PFSK-1 (cell line): Measurements from ENCODE around the gene HOXD11.

Experiments
- FOXP2 ChIP-seq: optimal IDR thresholded peaks from 2 replicates; pipeline ENCODE3; 2011; ENCODE audit warnings: borderline replicate concordance, control low read depth, inconsistent platforms; ENCODE audit not compliant: insufficient read depth; ENCODE audit errors: extremely low read length, extremely low read depth
- POLR2AphosphoS5 ChIP-seq: IDR thresholded peaks from 2 replicates; pipeline ENCODE4 v1.6.1; 2012; ENCODE audit warnings: low read depth, mild to moderate bottlenecking, control low read depth, low read length, moderate library complexity
- SIN3A ChIP-seq: IDR thresholded peaks from 2 replicates; pipeline ENCODE4 v1.6.1; 2012; ENCODE audit warnings: mild to moderate bottlenecking, low read length, moderate library complexity, borderline replicate concordance; ENCODE audit not compliant: insufficient read depth
- TAF1 ChIP-seq: IDR thresholded peaks from 2 replicates; pipeline ENCODE4 v1.6.1; 2012; ENCODE audit warnings: low read length, control low read depth, borderline replicate concordance; ENCODE audit not compliant: insufficient read depth
- TF ChIP-seq, protein P1 (sequence below), 2 experiments: IDR thresholded peaks; 2 replicates each; pipeline versions ENCODE4 v1.6.1 to v1.8.0; 2011 to 2012; ENCODE audit warnings: low read depth in 2 of 2, low read length in 2 of 2, control low read depth in 1 of 2, inconsistent platforms in 1 of 2, mild to moderate bottlenecking in 1 of 2, moderate library complexity in 1 of 2; ENCODE audit not compliant: insufficient read depth in 1 of 2

HOXD11 gene

DNA sequence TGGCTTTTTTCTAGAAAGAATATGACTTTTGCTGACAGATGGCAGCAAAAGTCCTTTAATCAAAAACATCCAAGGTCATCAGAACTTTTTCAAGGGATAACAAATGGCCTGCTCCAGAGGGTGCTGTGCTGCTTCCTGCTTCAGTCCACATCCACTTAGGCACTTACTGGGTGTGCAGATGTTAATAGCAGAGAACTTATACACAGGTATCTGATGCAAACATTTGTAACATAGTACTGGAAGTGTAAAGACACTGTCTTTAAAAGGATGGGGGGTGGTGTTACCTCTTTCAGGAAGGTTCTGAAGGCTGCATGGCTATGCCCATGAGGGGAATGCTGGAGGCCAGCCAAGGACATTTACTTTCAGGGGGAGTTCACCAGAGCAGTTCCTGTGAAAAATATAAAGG lies 28.0 kb downstream of the HOXD11 start:
- TF ChIP-seq FOXP2 (no peak), SIN3A (no peak), TAF1 (no peak), POLR2AphosphoS5 (no peak)
- TF ChIP-seq, protein P1, sequence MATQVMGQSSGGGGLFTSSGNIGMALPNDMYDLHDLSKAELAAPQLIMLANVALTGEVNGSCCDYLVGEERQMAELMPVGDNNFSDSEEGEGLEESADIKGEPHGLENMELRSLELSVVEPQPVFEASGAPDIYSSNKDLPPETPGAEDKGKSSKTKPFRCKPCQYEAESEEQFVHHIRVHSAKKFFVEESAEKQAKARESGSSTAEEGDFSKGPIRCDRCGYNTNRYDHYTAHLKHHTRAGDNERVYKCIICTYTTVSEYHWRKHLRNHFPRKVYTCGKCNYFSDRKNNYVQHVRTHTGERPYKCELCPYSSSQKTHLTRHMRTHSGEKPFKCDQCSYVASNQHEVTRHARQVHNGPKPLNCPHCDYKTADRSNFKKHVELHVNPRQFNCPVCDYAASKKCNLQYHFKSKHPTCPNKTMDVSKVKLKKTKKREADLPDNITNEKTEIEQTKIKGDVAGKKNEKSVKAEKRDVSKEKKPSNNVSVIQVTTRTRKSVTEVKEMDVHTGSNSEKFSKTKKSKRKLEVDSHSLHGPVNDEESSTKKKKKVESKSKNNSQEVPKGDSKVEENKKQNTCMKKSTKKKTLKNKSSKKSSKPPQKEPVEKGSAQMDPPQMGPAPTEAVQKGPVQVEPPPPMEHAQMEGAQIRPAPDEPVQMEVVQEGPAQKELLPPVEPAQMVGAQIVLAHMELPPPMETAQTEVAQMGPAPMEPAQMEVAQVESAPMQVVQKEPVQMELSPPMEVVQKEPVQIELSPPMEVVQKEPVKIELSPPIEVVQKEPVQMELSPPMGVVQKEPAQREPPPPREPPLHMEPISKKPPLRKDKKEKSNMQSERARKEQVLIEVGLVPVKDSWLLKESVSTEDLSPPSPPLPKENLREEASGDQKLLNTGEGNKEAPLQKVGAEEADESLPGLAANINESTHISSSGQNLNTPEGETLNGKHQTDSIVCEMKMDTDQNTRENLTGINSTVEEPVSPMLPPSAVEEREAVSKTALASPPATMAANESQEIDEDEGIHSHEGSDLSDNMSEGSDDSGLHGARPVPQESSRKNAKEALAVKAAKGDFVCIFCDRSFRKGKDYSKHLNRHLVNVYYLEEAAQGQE (IDR thresholded peaks at IDR 0.05; ENCODE audit: insufficient read depth in 1 of 2, low read depth in 2 of 2, low read length in 2 of 2): no peak

DNA sequence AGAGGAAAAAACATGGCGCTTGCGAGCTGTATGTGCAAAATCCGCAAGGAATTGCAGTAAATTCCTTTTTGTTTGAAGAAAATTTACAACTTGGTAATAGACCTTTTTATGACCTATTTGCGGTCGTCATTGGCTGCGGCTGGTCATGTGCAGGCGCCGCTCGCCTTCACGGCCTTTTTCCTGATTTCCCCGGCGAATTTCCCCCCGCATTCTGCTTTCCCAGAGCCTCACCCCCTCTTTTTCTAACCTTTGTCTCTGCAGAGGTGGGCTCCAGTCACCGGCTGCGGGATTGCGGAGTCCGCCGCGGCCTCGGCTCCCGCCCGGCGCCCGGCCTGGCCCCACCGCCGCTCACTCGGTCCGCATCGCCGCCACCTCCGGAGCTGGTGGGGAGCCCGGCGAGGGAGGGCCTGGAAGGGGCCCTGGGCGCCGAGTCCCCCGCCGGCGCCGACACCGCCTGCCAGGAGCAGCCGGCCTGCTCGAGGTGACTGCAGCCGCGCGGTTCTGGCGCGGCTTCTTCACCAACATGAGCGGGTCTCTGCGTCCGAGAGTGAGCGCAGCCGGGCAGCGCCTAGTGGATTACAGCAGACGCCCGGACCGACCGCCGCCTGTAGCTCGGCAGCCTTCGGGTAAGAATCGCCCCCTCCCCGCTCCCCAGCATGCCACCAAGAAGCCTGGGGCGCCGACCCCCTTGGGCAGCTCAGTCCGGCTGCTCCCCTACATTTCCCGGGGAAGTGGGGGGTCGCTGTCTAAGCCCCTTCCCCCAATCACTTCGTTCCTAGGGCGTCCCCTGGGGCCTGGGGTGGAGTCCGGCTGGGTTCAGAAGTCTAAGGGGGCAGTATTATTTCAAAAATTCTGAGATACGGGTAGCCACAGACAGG lies 29.5 kb downstream of the HOXD11 start:
- no peak for TF ChIP-seq SIN3A
- TF ChIP-seq FOXP2: no peak
- no peak for TF ChIP-seq POLR2AphosphoS5
- TF ChIP-seq, protein P1 (IDR thresholded peaks at IDR 0.05; ENCODE audit: insufficient read depth in 1 of 2, low read depth in 2 of 2, low read length in 2 of 2): no peak
- no peak for TF ChIP-seq TAF1

- TF ChIP-seq, protein P1 (IDR thresholded peaks at IDR 0.05; ENCODE audit: insufficient read depth in 1 of 2, low read depth in 2 of 2, low read length in 2 of 2): no peak
- no peak for TF ChIP-seq POLR2AphosphoS5
- no peak for TF ChIP-seq FOXP2
- no peak for TF ChIP-seq SIN3A
- TF ChIP-seq TAF1: no peak
These were observed 30.1 kb downstream of the HOXD11 start for GRCh38 chr2:176137252-176137580.

DNA sequence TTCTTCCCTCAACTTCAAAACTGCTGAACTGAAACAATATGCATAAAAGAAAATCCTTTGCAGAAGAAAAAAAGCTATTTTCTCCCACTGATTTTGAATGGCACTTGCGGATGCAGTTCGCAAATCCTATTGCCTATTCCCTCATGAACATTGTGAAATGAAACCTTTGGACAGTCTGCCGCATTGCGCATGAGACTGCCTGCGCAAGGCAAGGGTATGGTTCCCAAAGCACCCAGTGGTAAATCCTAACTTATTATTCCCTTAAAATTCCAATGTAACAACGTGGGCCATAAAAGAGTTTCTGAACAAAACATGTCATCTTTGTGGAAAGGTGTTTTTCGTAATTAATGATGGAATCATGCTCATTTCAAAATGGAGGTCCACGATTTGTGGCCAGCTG lies 30.8 kb downstream of the HOXD11 start:
- TF ChIP-seq, protein P1 (IDR thresholded peaks at IDR 0.05; ENCODE audit: insufficient read depth in 1 of 2, low read depth in 2 of 2, low read length in 2 of 2): no peak
- TF ChIP-seq SIN3A: no peak
